Kidney capillary endothelial cell (primary cell): ENCODE measurements around the gene HOMER2.
"Not testable (repeated sequence)": the region's sequence is repeated elsewhere in the genome, so short reads cannot be mapped to it uniquely, and the experiment has no call there.

Experiments
- DNase-seq: peaks from one replicate; pipeline ENCODE4 v3.0.0-alpha.2; 2018; ENCODE audit warnings: low spot score

The HOMER2 gene

GRCh38 chr15:82952158-82953081 lies at the start of gene HOMER2:
Gene HOMER2 (minus strand): TSS chr15:82952720. CDS start chr15:82952535, 185 bp downstream.
- no peak for DNase-seq

- not testable (repeated sequence) for DNase-seq
These were observed 48.1 kb upstream of the HOMER2 start for GRCh38 chr15:83000672-83001031.

- DNase-seq = peak; percentile 56
These were observed 47.6 kb upstream of the HOMER2 start for GRCh38 chr15:82999905-83000671.

GRCh38 chr15:82999426-82999825 lies 46.9 kb upstream of the HOMER2 start:
- no peak for DNase-seq

GRCh38 chr15:82995938-82996337 lies 43.4 kb upstream of the HOMER2 start:
- DNase-seq = no peak

- DNase-seq = no peak
These were observed 42.6 kb upstream of the HOMER2 start for GRCh38 chr15:82995076-82995475.

GRCh38 chr15:82993144-82993543 lies 40.6 kb upstream of the HOMER2 start:
- DNase-seq = no peak

- no peak for DNase-seq
These were observed 40.0 kb upstream of the HOMER2 start for GRCh38 chr15:82992436-82992998.

- DNase-seq = no peak
These were observed 33.9 kb upstream of the HOMER2 start for GRCh38 chr15:82986442-82986780.

- peak; percentile 89 for DNase-seq
These were observed 33.3 kb upstream of the HOMER2 start, which contains the start of gene RAMAC for GRCh38 chr15:82985688-82986441. Gene RAMAC (plus strand): TSS chr15:82986210. CDS start chr15:82989019, 2,809 bp downstream.

- DNase-seq = no peak
These were observed 28.5 kb upstream of the HOMER2 start for GRCh38 chr15:82980981-82981380.

GRCh38 chr15:82979726-82980125 lies 27.2 kb upstream of the HOMER2 start:
- DNase-seq = no peak

GRCh38 chr15:82978438-82978837 lies 25.9 kb upstream of the HOMER2 start:
- DNase-seq = no peak

GRCh38 chr15:82977076-82977475 lies 24.6 kb upstream of the HOMER2 start:
- DNase-seq = no peak

- DNase-seq = no peak
These were observed 20.5 kb upstream of the HOMER2 start for GRCh38 chr15:82972990-82973389.

GRCh38 chr15:82971218-82971984 lies 18.9 kb upstream of the HOMER2 start:
- DNase-seq = no peak

GRCh38 chr15:82970696-82971095 lies 18.2 kb upstream of the HOMER2 start:
- DNase-seq = no peak

GRCh38 chr15:82970078-82970686 lies 17.7 kb upstream of the HOMER2 start:
- DNase-seq = no peak

- no peak for DNase-seq
These were observed 16.8 kb upstream of the HOMER2 start for GRCh38 chr15:82969353-82969752.

- DNase-seq = no peak
These were observed 15.5 kb upstream of the HOMER2 start for GRCh38 chr15:82968066-82968465.

GRCh38 chr15:82966671-82967071 lies 14.2 kb upstream of the HOMER2 start:
- DNase-seq = no peak
